Left lung (tissue), 10 donors: Measurements from ENCODE around the gene MAU2. TPM values are rescaled to one million over a fixed set of nuclear protein-coding genes. Genes with fewer than 3 reads are reported as not detected.

ENCODE experiments used
- ATAC-seq: fragments of 200-7000 bp; cut with Tn5 transposase; one replicate; pipeline ENCODE4 v1.9.1; 2020; ENCODE audit warnings: moderate library complexity
- DNase-seq, 4 donors: peaks; one replicate each; pipeline ENCODE4 v3.0.0-alpha.2; 2013 to 2020
- H3K27ac ChIP-seq, 2 donors: fragments of 200-600 bp; sonication (generic) in 1 of 2; one replicate each; pipeline versions ENCODE4 v1.5.0 to v1.8.0; 2020 to 2021
- H3K27me3 ChIP-seq, 2 donors: fragments of 200-600 bp; sonication (generic) in 1 of 2; one replicate each; pipeline versions ENCODE4 v1.5.0 to v1.8.0; 2020 to 2021
- H3K36me3 ChIP-seq, 2 donors: fragments of 200-600 bp; sonication (generic) in 1 of 2; one replicate each; pipeline versions ENCODE4 v1.5.0 to v1.8.0; 2020 to 2021
- H3K4me1 ChIP-seq, 2 donors: fragments of 200-600 bp; one replicate each; pipeline ENCODE4 v1.8.0; 2021
- H3K4me3 ChIP-seq, 2 donors: fragments of 200-600 bp; sonication (generic) in 1 of 2; one replicate each; pipeline versions ENCODE4 v1.5.0 to v1.8.0; 2020 to 2021; ENCODE audit warnings: mild to moderate bottlenecking in 1 of 2
- H3K9me3 ChIP-seq, 2 donors: fragments of 200-600 bp; sonication (generic) in 1 of 2; one replicate each; pipeline versions ENCODE4 v1.5.0 to v1.8.0; 2020 to 2021
- intact Hi-C, 2 donors: fragments of 100-400 bp; cut with DNase I; formaldehyde crosslinking; loops; one replicate each; pipeline versions ENCODE4 v1.11.2 to v1.14.2; 2022
- polyA plus RNA-seq, 6 donors: library from polyadenylated mRNA; unstranded; fragments of 120-200 nt; gene quantifications; one replicate each; pipeline ENCODE4 v1.2.1, GENCODE V29; 2013; ENCODE audit not compliant: insufficient read length in 6 of 6
- total RNA-seq, 2 donors: library from RNA; stranded (reverse); fragmentation: NEBNext Ultra II Directional; extraction: Animal tissue kit (Norgen Biotek cat#: 25700); gene quantifications; one replicate each; pipeline ENCODE4 v1.2.1, GENCODE V29; 2021
- TF ChIP-seq, protein P1 (sequence below), 2 donors: fragments of 200-600 bp; sonication (generic) in 1 of 2; IDR thresholded peaks; one replicate each; pipeline versions ENCODE4 v1.5.0 to v1.8.0; 2021; ENCODE audit warnings: antibody characterized with exemption in 2 of 2
- donor health status: DM: no; HTN: yes; CAD: no.
- donor health status: DM: no; HTN: no; CAD: no.

The MAU2 gene
- total and polyA plus RNA-seq, 8 donors, result 46.7 to 80.3 (median 65.3) TPM

DNA sequence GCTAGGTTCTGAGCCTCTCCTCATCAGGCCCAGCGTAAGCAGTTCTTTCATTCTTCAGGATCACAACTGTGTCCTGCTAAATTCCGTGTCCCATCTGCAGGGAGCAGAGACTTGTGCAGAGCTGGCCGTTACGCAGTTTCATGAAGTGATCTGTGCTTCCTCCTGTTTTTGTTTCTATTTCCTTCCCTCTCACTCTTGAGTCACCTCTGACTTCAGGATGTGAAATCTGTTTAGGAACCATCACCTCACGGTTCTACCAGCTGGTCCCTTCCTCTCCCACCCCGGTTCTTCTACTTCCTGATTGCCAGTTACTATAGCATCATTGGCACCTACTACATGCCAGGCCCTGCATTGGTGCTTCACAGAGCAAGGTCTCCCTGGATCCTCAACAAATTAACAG is 8.5 kb downstream of the MAU2 start:
- Histone ChIP-seq H3K4me1 (peaks cover 0 to 28% of the 10 kb centered on the region in 2 donors), H3K27me3 (no peaks in the 10 kb centered on the region), H3K27ac (peak overlapping the region in 1 of 2 donors; percentile 70), H3K9me3 (no peaks in the 10 kb centered on the region), H3K4me3 (no peak overlapping the region), H3K36me3 (peaks cover 0 to 95% of the 10 kb centered on the region in 2 donors)
- TF ChIP-seq, protein P1, sequence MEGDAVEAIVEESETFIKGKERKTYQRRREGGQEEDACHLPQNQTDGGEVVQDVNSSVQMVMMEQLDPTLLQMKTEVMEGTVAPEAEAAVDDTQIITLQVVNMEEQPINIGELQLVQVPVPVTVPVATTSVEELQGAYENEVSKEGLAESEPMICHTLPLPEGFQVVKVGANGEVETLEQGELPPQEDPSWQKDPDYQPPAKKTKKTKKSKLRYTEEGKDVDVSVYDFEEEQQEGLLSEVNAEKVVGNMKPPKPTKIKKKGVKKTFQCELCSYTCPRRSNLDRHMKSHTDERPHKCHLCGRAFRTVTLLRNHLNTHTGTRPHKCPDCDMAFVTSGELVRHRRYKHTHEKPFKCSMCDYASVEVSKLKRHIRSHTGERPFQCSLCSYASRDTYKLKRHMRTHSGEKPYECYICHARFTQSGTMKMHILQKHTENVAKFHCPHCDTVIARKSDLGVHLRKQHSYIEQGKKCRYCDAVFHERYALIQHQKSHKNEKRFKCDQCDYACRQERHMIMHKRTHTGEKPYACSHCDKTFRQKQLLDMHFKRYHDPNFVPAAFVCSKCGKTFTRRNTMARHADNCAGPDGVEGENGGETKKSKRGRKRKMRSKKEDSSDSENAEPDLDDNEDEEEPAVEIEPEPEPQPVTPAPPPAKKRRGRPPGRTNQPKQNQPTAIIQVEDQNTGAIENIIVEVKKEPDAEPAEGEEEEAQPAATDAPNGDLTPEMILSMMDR (IDR thresholded peaks at IDR 0.05), result no peak
- intact Hi-C loops, result no loop called here
- DNase-seq (no peak), ATAC-seq (no peak)

DNA sequence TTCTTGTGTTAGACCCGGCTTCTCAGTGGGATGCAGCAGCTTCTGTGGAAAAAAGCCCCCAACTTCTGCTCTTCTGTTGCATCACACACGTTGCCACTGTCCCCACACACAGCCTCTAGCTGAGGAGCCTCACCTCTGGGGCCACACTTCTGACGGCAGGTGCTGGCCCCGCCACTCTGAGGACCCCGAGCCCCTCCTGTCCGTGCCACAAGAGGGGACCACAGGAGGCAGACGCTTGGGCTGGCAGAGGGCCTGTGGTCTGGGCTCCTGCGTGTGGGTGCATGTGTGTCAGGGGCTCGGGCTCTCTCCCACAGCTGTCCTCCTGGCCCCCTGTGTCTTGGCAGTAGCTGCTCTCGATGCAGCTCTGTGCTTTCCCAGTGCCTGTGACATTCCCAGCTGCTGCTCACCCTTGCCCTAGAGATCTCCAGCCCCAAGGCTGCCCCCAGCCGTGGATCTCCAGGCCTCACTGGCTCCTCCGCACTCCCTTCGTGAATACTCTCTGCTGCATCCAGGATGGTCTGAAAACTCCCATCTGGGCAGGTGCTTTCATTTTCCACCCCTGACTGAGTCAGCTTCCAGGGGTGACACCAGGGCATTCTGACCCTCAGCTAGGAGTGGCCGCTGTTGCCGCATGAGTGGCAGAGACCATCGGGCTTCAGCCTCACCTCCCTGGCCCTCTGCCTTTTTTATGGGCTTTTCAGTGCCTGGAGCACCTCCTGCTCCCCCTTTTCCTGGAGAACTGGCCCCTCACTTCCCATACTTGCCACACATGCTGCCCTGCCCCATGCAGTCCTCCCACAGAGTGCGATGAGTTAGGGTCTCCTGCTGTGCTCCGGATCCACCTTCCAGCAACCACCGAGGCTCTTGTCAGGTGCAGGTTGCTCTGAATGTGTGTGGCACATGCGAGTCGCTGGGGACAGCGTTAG is 13.7 kb downstream of the MAU2 start:
- DNase-seq, result no peak
- ATAC-seq, result no peak
- Histone ChIP-seq H3K36me3 (peaks cover 0 to 100% of the 10 kb centered on the region in 2 donors), H3K27me3 (no peaks in the 10 kb centered on the region), H3K4me3 (no peak overlapping the region), H3K27ac (no peak overlapping the region), H3K9me3 (no peaks in the 10 kb centered on the region), H3K4me1 (peaks cover 0 to 7% of the 10 kb centered on the region in 2 donors)
- intact Hi-C loops, result no loop called here
- TF ChIP-seq, protein P1 (IDR thresholded peaks at IDR 0.05), result no peak

DNA sequence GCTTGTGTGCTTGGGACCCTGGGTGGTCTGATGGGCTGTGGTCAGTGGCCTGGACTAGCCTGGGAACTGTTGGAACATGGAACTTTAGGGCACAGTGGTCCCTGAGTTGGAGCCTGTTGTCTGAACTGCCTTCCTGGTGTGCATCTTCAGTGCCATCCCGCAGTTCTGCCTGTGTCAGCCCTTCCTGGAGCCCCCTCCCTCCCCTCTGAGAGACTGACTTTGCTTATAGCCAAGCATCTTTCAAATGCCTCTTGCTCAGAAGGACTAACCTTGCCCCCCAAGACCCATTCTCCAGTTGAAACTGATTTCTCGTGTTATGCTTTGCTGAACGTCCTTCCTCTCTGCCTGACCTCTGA is 14.3 kb downstream of the MAU2 start:
- TF ChIP-seq, protein P1 (IDR thresholded peaks at IDR 0.05), result no peak
- H3K27me3 ChIP-seq, result no peaks in the 10 kb centered on the region
- ATAC-seq, result no peak
- H3K27ac ChIP-seq, result no peak overlapping the region
- no peak for DNase-seq
- intact Hi-C loops, result no loop called here
- peaks cover 0 to under 1% of the 10 kb centered on the region in 2 donors for H3K4me1 ChIP-seq
- peaks cover 0 to 100% of the 10 kb centered on the region in 2 donors for H3K36me3 ChIP-seq
- H3K9me3 ChIP-seq, result no peaks in the 10 kb centered on the region
- H3K4me3 ChIP-seq, result no peak overlapping the region

DNA sequence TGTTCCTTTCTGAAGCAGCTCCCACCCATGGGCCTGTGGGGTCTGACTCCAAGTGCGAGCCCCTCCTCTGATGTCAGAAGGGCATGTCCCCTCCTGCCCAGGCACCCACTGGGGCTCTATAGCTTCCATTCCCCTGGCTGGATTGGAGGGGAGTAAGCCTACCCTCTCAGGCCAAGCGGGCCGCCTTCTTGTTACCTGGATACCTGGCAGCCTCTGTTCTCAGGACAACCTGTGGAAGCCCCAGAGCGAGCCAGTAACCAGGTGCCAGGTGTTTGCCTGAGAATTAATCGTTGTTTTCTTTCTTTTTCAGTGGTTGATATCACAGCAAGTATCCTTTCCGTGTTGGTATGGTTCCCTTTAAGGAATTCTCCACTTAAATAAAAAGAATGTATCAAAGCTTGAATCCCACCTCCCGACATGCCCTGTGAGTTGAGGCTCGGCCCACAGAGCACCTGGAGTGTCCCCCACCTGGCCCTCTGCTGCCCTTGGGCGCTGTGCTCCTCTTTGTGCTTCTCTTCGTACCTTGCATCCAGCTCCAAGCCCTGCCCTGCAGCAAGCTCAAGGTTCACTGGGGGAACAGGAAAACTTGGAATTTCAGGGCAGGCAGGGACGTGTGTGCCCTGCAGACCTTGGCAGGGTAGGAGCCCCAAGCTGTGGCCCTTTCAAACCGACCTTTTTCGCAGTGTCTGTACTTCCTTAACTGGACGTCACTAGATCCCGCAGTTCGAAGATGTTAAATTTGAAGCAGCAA is 15.0 kb downstream of the MAU2 start:
- H3K36me3 ChIP-seq, result peaks cover 0 to 100% of the 10 kb centered on the region in 2 donors
- H3K27ac ChIP-seq, result no peak overlapping the region
- ATAC-seq, result no peak
- TF ChIP-seq, protein P1 (IDR thresholded peaks at IDR 0.05), result no peak
- no peaks in the 10 kb centered on the region for H3K9me3 ChIP-seq
- DNase-seq, result no peak
- intact Hi-C loops, result no loop called here
- no peaks in the 10 kb centered on the region for H3K4me1 ChIP-seq
- no peaks in the 10 kb centered on the region for H3K27me3 ChIP-seq
- H3K4me3 ChIP-seq, result no peak overlapping the region

DNA sequence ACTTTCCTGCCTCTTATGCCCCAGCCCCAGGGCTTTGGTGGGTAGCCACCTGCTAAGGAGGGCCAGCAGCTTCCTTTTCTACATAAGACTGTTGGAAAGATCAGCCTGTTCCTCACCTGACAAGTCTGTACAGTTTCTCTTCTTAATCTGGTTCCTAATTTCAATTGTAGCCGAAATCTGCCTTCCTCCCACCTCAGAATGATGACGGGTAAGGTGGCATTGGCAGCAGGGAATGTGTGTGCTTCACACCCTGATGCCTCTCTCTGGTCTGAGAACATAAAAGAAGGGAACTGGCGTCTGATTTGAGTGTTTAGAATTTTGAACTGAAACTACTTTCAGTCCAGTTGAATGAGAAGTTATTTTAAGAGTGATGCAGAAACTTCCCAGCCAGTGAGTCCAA is 16.0 kb downstream of the MAU2 start:
- DNase-seq (no peak), ATAC-seq (no peak)
- Histone ChIP-seq H3K9me3 (no peaks in the 10 kb centered on the region), H3K36me3 (peaks cover 0 to 100% of the 10 kb centered on the region in 2 donors), H3K27ac (no peak overlapping the region), H3K27me3 (no peaks in the 10 kb centered on the region), H3K4me3 (no peak overlapping the region), H3K4me1 (no peaks in the 10 kb centered on the region)
- TF ChIP-seq, protein P1 (IDR thresholded peaks at IDR 0.05), result no peak
- intact Hi-C loops, result no loop called here
